ENCODE measurements around the gene TRAPPC2L. TPM values are rescaled to one million over a fixed set of nuclear protein-coding genes. Genes with fewer than 3 reads are reported as not detected.
"Not testable (repeated sequence)": the region's sequence is repeated elsewhere in the genome, so short reads cannot be mapped to it uniquely, and the experiment has no call there.

TRAPPC2L gene
- total RNA-seq, 1 donor from 2014 or later, result 52.7 TPM

DNA sequence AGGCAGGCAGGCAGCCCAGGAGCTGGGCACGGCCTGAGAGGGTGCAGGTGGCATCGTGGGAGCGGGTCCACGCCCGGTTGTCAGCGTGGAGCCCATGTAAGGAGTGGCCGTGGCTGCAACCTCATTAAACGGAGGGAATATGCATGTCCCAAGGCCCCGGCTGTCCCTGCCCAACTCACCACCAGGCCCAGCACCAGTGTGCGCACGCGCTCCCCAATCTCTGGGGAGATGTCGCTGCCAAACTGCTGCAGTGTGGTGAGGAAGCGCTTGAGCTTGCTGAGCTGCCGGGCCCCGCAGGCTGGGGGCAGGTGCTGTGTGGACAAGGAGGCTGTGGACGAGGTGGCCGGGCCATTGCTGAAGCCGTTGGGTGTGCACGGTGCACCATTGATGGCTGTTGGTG, 35.1 kb downstream of the TRAPPC2L start:
- no peaks in the 10 kb centered on the region for H3K9me3 ChIP-seq (replicated peaks)
- H3K27me3 ChIP-seq (ENCODE audit: low read depth), result no peaks in the 10 kb centered on the region
- no peak overlapping the region for H3K27ac ChIP-seq (replicated peaks)
- TF ChIP-seq, protein P1, sequence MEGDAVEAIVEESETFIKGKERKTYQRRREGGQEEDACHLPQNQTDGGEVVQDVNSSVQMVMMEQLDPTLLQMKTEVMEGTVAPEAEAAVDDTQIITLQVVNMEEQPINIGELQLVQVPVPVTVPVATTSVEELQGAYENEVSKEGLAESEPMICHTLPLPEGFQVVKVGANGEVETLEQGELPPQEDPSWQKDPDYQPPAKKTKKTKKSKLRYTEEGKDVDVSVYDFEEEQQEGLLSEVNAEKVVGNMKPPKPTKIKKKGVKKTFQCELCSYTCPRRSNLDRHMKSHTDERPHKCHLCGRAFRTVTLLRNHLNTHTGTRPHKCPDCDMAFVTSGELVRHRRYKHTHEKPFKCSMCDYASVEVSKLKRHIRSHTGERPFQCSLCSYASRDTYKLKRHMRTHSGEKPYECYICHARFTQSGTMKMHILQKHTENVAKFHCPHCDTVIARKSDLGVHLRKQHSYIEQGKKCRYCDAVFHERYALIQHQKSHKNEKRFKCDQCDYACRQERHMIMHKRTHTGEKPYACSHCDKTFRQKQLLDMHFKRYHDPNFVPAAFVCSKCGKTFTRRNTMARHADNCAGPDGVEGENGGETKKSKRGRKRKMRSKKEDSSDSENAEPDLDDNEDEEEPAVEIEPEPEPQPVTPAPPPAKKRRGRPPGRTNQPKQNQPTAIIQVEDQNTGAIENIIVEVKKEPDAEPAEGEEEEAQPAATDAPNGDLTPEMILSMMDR (IDR thresholded peaks at IDR 0.05; ENCODE audit: borderline replicate concordance), result no peak
- DNase-seq, result no peak
- intact Hi-C loops (cut with micrococcal nuclease), result no loop called here
- peaks cover 22% of the 10 kb centered on the region for H3K36me3 ChIP-seq
- peaks cover 22% of the 10 kb centered on the region for H3K4me1 ChIP-seq
- no peak overlapping the region for H3K4me3 ChIP-seq

DNA sequence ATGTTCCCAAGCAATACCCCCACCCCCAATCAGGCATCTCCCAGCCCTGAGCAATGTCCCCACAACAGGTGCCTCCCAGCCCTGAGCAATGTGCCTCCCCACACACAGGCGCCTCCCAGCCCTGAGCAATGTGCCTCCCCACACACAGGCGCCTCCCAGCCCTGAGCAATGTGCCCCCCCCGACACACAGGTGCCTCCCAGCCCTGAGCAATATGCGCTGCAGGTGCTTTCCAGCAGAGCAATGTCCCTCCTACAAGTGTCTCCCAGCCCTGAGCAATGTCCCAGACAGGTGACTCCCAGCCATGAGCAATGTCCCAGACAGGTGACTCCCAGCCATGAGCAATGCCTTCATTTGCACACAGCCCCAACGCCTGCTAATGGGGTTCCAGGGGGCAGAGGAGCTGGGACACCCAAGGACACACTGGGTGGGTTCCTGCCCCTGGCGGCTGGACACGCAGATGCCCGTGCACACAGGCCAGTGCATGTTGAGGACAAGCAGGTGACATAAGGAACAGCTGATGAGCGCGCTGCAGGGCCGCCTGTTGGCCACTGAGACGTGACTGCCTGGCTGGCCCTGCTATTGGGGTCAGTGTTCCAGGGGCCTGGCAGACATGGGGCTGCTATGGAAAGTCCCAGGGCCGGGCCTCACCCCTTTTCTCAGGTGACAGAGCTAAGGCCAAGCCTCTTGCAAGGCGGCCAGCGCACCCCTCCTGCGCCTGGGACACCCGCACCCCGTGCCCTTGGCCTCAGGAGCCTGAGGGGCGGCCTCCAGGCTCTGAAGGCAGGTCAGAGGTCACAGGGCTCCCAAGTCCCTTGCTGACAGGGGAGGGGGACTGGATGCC, 36.4 kb downstream of the TRAPPC2L start:
- Histone ChIP-seq H3K36me3 (peaks cover 33% of the 10 kb centered on the region), H3K4me1 (peaks cover 13% of the 10 kb centered on the region), H3K27ac (replicated peaks) (no peak overlapping the region), H3K4me3 (no peak overlapping the region), H3K27me3 (ENCODE audit: low read depth) (no peaks in the 10 kb centered on the region), H3K9me3 (replicated peaks) (no peaks in the 10 kb centered on the region)
- TF ChIP-seq, protein P1 (IDR thresholded peaks at IDR 0.05; ENCODE audit: borderline replicate concordance), result no peak
- intact Hi-C loops (cut with micrococcal nuclease), result no loop called here
- no peak for DNase-seq

DNA sequence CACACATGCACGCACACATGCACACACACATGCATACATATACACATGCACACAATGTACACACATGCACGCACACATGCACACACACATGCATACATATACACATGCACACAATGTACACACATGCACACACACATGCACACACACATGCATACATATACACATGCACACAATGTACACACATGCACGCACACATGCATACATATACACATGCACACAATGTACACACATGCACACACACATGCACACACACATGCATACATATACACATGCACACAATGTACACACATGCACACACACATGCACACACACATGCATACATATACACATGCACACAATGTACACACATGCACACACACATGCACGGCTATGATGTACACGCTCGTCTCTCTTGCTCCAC, 37.3 kb downstream of the TRAPPC2L start:
- H3K4me1 ChIP-seq; H3K4me3 ChIP-seq; DNase-seq; H3K27me3 ChIP-seq (ENCODE audit: low read depth); H3K9me3 ChIP-seq (replicated peaks); intact Hi-C loops (cut with micrococcal nuclease); H3K27ac ChIP-seq (replicated peaks): not testable (repeated sequence)
- H3K36me3 ChIP-seq, result peaks cover 36% of the 10 kb centered on the region

- DNase-seq, result no peak
- no peaks in the 10 kb centered on the region for H3K27me3 ChIP-seq (ENCODE audit: low read depth)
- H3K27ac ChIP-seq (replicated peaks), result no peak overlapping the region
- TF ChIP-seq, protein P1 (IDR thresholded peaks at IDR 0.05; ENCODE audit: borderline replicate concordance), result no peak
- H3K4me3 ChIP-seq, result no peak overlapping the region
- H3K4me1 ChIP-seq, result peaks cover 7% of the 10 kb centered on the region
- peaks cover 41% of the 10 kb centered on the region for H3K36me3 ChIP-seq
- H3K9me3 ChIP-seq (replicated peaks), result no peaks in the 10 kb centered on the region
- intact Hi-C loops (cut with micrococcal nuclease), result no loop called here
These were observed 37.9 kb downstream of the TRAPPC2L start for GRCh38 chr16:88894681-88895300.

- no peak overlapping the region for H3K27ac ChIP-seq (replicated peaks)
- intact Hi-C loops (cut with micrococcal nuclease), result no loop called here
- peaks cover 7% of the 10 kb centered on the region for H3K4me1 ChIP-seq
- no peaks in the 10 kb centered on the region for H3K27me3 ChIP-seq (ENCODE audit: low read depth)
- H3K9me3 ChIP-seq (replicated peaks), result no peaks in the 10 kb centered on the region
- no peak for DNase-seq
- TF ChIP-seq, protein P1 (IDR thresholded peaks at IDR 0.05; ENCODE audit: borderline replicate concordance), result no peak
- no peak overlapping the region for H3K4me3 ChIP-seq
- peaks cover 46% of the 10 kb centered on the region for H3K36me3 ChIP-seq
These were observed 38.4 kb downstream of the TRAPPC2L start for GRCh38 chr16:88895335-88895734.
